Transverse colon (tissue), 4 donors: ENCODE data around the gene SPATC1L. TPM values are rescaled to one million over a fixed set of nuclear protein-coding genes. Genes with fewer than 3 reads are reported as not detected.

Experiments
- DNase-seq: peaks from one replicate; pipeline ENCODE4 v3.0.0-alpha.2; 2019
- H3K27ac ChIP-seq, 4 donors: fragments of 200-600 bp; sonication (generic); 2 replicates each; pipeline ENCODE4 v1.5.1; 2016 to 2018; ENCODE audit warnings: inconsistent platforms in 4 of 4
- H3K27me3 ChIP-seq: fragments of 200-600 bp; sonication (generic); 2 replicates; pipeline ENCODE4 v1.5.1; 2017; ENCODE audit warnings: inconsistent platforms
- H3K36me3 ChIP-seq, 4 donors: fragments of 200-600 bp; sonication (generic); 2 replicates each; pipeline ENCODE4 v1.5.1; 2017 to 2019; ENCODE audit warnings: inconsistent platforms in 4 of 4
- H3K4me1 ChIP-seq, 4 donors: fragments of 200-600 bp; sonication (generic); 2 replicates each; pipeline ENCODE4 v1.5.1; 2017 to 2020; ENCODE audit warnings: inconsistent platforms in 4 of 4
- H3K4me3 ChIP-seq, 4 donors: fragments of 200-600 bp; sonication (generic); 1 replicate in 1 of 4; 2 replicates in 3 of 4; pipeline versions ENCODE4 v1.5.1 to v1.6.1; 2017 to 2019; ENCODE audit warnings: inconsistent platforms in 4 of 4
- H3K9me3 ChIP-seq, 2 donors: fragments of 200-600 bp; sonication (generic); 2 replicates each; pipeline ENCODE4 v1.5.1; 2017 to 2019; ENCODE audit warnings: inconsistent platforms in 2 of 2
- EP300 ChIP-seq: sonication (generic); formaldehyde crosslinking; IDR thresholded peaks from one replicate; pipeline ENCODE4 v1.6.1; 2017; ENCODE audit warnings: antibody characterized with exemption, low read depth
- POLR2A ChIP-seq: fragments of 450-650 bp; IDR thresholded peaks from one replicate; pipeline ENCODE4 v1.6.1; 2016; ENCODE audit warnings: antibody characterized with exemption, mild to moderate bottlenecking, moderate library complexity
- POLR2AphosphoS5 ChIP-seq, 3 donors: sonication (generic); formaldehyde crosslinking; IDR thresholded peaks; one replicate each; pipeline ENCODE4 v1.6.1; 2016; ENCODE audit warnings: antibody characterized with exemption in 3 of 3
- WGBS, 2 donors: methylation state at CpG; one replicate each; pipeline ENCODE4 v1.1.5; 2018; ENCODE audit warnings: low coverage in 1 of 2; 5-methylcytosine and 5-hydroxymethylcytosine counted together
- in situ Hi-C, 4 donors: fragments of 200-750 bp; cut with MboI; loops; one replicate each; pipeline versions ENCODE4 v1.15.0 to v1.15.1; 2017; ENCODE audit warnings: low sequenced_read_pairs in 3 of 4, low pct_ligation_motif_present in 1 of 4, low pct_unique_long_range_greater_than_20kb in 1 of 4
- intact Hi-C: fragments of 100-400 bp; cut with DNase I; formaldehyde crosslinking; loops from one replicate; pipeline ENCODE4 v1.15.1; 2023; ENCODE audit warnings: low total_unique reads
- total RNA-seq, 4 donors: library from RNA; depleted of rRNA; stranded (reverse); fragments of >200 nt; gene quantifications; one replicate each; pipeline ENCODE4 v1.1.0, GENCODE V29; 2016
- TF ChIP-seq, protein P1 (sequence below), 5 experiments: fragments of 200-600 bp in 3 of 5; fragments of 450-650 bp in 2 of 5; sonication (generic) in 3 of 5; IDR thresholded peaks; 1 replicate in 2 of 5; 2 replicates in 3 of 5; pipeline ENCODE4 v1.5.1; 2016 to 2017; ENCODE audit warnings: antibody characterized with exemption in 5 of 5, inconsistent platforms in 3 of 5, mild to moderate bottlenecking in 2 of 5, moderate library complexity in 1 of 5

The SPATC1L gene
- total RNA-seq, 4 donors from 2014 or later, result 1.2 to 11.0 (median 8.5) TPM; not detected in 1

DNA sequence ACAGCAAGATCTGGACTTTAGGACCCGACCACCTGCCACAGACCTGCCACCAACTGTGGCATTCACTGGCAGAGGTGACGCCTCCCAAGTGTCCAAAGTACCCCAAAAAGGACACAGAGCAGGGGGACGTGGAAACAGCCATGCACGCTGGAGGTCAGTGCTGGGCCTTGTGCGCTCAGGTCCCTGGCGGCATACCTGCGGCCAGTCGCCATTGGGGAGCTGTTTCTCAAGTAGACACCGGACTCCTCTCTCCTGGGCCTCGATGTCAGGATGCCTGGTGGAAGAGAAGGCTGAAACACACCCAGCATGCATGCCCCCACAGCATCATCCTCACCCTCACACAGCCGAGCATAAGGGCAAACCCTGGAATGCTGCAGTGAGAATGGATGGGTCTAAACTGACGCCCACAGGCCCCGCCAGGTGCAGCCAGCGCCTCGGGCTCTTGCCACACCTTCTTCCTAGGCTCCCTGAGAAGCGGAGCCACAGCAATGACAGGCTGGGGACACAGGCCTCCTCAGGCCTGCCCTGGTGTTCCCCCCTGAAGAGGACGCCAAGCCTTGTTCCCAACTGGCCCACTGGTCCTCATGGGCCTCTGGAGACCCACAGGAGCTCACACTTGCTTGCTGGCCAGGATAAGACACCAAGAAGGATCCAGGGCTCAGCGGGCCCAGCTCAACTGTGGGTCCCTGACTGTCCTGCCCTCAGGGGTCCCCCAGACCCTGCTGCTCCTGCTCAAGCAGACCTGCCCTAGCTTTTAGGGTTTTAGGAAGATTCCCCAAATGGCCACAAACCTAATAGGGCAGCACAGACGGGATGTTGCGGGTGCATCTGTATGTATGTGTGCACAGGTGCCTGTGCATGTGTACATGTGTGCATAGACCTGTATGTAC, 7.7 kb upstream of the SPATC1L start:
- no peak overlapping the region for H3K27ac ChIP-seq
- no peaks in the 10 kb centered on the region for H3K9me3 ChIP-seq
- peaks cover 0 to 9% (median 4%) of the 10 kb centered on the region in 4 donors for H3K4me1 ChIP-seq
- no peak for DNase-seq
- no peak overlapping the region for H3K4me3 ChIP-seq
- H3K36me3 ChIP-seq, result peaks cover 0 to 21% (median 4%) of the 10 kb centered on the region in 4 donors
- 93% methylated on average over 12 of the region's 20 CpGs; no CpG with 5 or more reads in 1 of the 2 donors for WGBS, 2 donors
- no peak for TF ChIP-seq POLR2A
- TF ChIP-seq, protein P1, sequence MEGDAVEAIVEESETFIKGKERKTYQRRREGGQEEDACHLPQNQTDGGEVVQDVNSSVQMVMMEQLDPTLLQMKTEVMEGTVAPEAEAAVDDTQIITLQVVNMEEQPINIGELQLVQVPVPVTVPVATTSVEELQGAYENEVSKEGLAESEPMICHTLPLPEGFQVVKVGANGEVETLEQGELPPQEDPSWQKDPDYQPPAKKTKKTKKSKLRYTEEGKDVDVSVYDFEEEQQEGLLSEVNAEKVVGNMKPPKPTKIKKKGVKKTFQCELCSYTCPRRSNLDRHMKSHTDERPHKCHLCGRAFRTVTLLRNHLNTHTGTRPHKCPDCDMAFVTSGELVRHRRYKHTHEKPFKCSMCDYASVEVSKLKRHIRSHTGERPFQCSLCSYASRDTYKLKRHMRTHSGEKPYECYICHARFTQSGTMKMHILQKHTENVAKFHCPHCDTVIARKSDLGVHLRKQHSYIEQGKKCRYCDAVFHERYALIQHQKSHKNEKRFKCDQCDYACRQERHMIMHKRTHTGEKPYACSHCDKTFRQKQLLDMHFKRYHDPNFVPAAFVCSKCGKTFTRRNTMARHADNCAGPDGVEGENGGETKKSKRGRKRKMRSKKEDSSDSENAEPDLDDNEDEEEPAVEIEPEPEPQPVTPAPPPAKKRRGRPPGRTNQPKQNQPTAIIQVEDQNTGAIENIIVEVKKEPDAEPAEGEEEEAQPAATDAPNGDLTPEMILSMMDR (IDR thresholded peaks at IDR 0.05), result no peak
- TF ChIP-seq EP300, result no peak
- no peak for TF ChIP-seq POLR2AphosphoS5 (IDR thresholded peaks at IDR 0.05)
- intact Hi-C loops (no loop called here), in situ Hi-C loops (no loop called here)
- H3K27me3 ChIP-seq, result no peaks in the 10 kb centered on the region

DNA sequence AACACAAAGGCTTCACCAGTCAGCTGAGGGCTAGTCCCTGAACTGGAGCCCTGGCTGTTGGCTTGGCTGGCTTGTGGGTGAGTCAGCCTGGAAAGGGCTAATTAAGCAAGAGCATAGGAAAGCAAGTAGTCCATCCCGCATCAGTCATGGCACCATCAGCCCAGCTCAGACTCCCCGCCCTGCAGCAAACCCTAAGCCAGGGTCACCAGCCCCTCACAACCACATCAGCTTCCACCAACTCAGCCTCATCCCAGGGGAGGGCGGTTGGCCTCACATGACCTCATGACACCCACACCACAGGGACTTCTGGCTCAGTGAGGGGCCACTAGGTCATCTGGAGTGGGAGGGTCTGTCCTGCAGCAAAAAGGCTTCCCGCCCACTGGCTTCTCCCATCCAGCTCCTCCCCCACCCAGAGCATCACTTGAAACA, 7.0 kb upstream of the SPATC1L start:
- intact Hi-C loops, result no loop called here
- Histone ChIP-seq H3K27me3 (no peaks in the 10 kb centered on the region), H3K27ac (no peak overlapping the region), H3K4me3 (no peak overlapping the region), H3K9me3 (no peaks in the 10 kb centered on the region), H3K4me1 (peaks cover 0 to 9% (median 4%) of the 10 kb centered on the region in 4 donors), H3K36me3 (peaks cover 0 to 18% (median 4%) of the 10 kb centered on the region in 4 donors)
- WGBS, 2 donors, result 91% methylated on average over 4 of the region's 4 CpGs; no CpG with 5 or more reads in 1 of the 2 donors
- in situ Hi-C loops, result no loop called here
- TF ChIP-seq POLR2AphosphoS5 (IDR thresholded peaks at IDR 0.05), result no peak
- TF ChIP-seq EP300, result no peak
- TF ChIP-seq, protein P1 (IDR thresholded peaks at IDR 0.05), result no peak
- no peak for TF ChIP-seq POLR2A
- no peak for DNase-seq

DNA sequence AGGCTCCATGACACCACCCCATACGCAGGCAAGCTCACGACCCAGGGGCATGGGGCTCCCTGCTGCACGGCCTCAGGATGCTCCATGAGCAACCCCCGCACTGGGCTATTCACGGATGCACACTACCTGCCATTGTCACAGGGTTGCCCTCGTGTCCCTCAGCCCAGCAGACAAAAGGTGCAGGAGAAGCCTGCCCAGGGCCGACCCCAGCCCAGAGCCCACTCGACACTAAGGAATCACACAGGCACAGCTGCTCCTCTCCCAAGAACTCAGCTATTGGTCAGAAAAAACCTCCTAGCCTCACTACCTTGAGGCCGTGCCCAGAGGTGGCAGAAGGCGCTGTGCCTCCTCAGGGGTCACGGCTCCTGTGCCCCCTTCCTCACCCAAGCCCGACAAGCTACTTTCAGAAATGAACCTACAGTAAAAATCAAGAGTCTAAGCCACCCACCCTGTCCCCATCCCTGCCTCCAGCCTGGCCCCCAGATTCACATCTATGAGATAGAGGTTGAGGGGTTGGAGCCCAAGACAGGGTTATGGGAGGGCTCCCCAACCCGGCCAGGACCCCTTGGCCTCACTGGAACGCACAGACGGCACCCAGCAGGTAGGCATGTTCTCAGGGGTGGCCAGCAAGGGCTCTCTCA, 6.4 kb upstream of the SPATC1L start:
- Histone ChIP-seq H3K4me3 (no peak overlapping the region), H3K27ac (no peak overlapping the region), H3K4me1 (peaks cover 0 to 9% (median 4%) of the 10 kb centered on the region in 4 donors), H3K27me3 (no peaks in the 10 kb centered on the region), H3K36me3 (peaks cover 0 to 15% (median 3%) of the 10 kb centered on the region in 4 donors), H3K9me3 (no peaks in the 10 kb centered on the region)
- TF ChIP-seq POLR2A (no peak), EP300 (no peak), POLR2AphosphoS5 (IDR thresholded peaks at IDR 0.05) (no peak)
- TF ChIP-seq, protein P1 (IDR thresholded peaks at IDR 0.05), result no peak
- intact Hi-C loops, result no loop called here
- no peak for DNase-seq
- WGBS, 2 donors, result 91 to 100% methylated on average over 4 to 13 of the region's 15 CpGs
- in situ Hi-C loops, result no loop called here

DNA sequence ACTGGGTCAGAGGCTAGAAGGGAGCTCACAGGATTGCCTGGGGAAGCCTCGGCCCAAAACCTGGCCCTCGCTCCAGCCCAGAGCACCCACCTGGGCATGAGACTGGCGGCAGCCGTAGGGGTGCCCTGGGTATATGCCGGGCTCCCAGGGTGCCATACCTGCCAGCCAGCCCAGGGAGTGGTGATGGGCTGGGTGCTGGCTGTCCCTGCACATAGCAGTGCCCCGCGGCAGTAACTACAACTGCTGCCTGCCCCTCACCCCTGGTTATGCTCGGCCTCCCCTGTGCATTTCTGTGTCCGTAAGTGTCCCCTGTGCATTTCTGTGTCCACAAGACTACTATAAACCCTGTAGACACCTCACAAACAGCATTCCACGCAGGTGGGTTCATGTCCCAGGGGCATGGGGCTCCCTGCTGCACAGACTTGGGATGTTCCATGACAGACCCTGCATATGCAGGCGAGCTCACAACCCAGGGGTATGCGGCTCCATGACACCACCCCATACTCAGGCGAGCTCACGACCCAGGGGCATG, 5.8 kb upstream of the SPATC1L start:
- no peaks in the 10 kb centered on the region for H3K9me3 ChIP-seq
- WGBS, 2 donors, result 94 to 100% methylated on average over 2 to 14 of the region's 14 CpGs
- no peak for DNase-seq
- intact Hi-C loops (no loop called here), in situ Hi-C loops (no loop called here)
- H3K27ac ChIP-seq, result peak overlapping the region in 1 of 4 donors; percentile 60
- H3K36me3 ChIP-seq, result peaks cover 0 to 15% (median 0%) of the 10 kb centered on the region in 4 donors
- H3K27me3 ChIP-seq, result no peaks in the 10 kb centered on the region
- TF ChIP-seq POLR2AphosphoS5 (IDR thresholded peaks at IDR 0.05), result no peak
- no peak for TF ChIP-seq POLR2A
- TF ChIP-seq, protein P1 (IDR thresholded peaks at IDR 0.05), result no peak
- TF ChIP-seq EP300, result no peak
- no peak overlapping the region for H3K4me3 ChIP-seq
- H3K4me1 ChIP-seq, result peaks cover 0 to 13% (median 6%) of the 10 kb centered on the region in 4 donors
